Esophagus squamous epithelium (tissue), 5 donors: ENCODE measurements around the gene CEP170. TPM values are rescaled to one million over a fixed set of nuclear protein-coding genes. Genes with fewer than 3 reads are reported as not detected.
"Not testable (repeated sequence)": the region's sequence is repeated elsewhere in the genome, so short reads cannot be mapped to it uniquely, and the experiment has no call there.

ENCODE experiments used
- DNase-seq: peaks from one replicate; lab custom pipeline; 2025; lab: John Stamatoyannopoulos, UW
- H3K27ac ChIP-seq, 4 donors: fragments of 200-600 bp; sonication (generic); one replicate each; pipeline ENCODE4 v1.5.1; 2016 to 2019; ENCODE audit warnings: mild to moderate bottlenecking in 1 of 4
- H3K27me3 ChIP-seq, 4 donors: fragments of 200-600 bp; sonication (generic); 1 replicate in 3 of 4; 2 replicates in 1 of 4; pipeline versions ENCODE4 v1.5.1 to v1.6.0; 2017 to 2021; ENCODE audit warnings: antibody characterized with exemption in 1 of 4
- H3K36me3 ChIP-seq, 3 donors: fragments of 200-600 bp; sonication (generic); one replicate each; pipeline ENCODE4 v1.5.1; 2016 to 2019
- H3K4me1 ChIP-seq, 3 donors: fragments of 200-600 bp; sonication (generic); one replicate each; pipeline ENCODE4 v1.5.1; 2017 to 2019
- H3K4me3 ChIP-seq, 4 donors: fragments of 200-600 bp; sonication (generic); 1 replicate in 3 of 4; 2 replicates in 1 of 4; pipeline ENCODE4 v1.5.1; 2016 to 2019; ENCODE audit warnings: mild to moderate bottlenecking in 2 of 4, moderate library complexity in 1 of 4
- H3K9me3 ChIP-seq, 3 donors: fragments of 200-600 bp; sonication (generic); one replicate each; pipeline ENCODE4 v1.5.1; 2016 to 2019
- POLR2A ChIP-seq, 4 donors: fragments of 450-650 bp; IDR thresholded peaks; one replicate each; pipeline ENCODE4 v1.6.1; 2017; ENCODE audit warnings: antibody characterized with exemption in 4 of 4, mild to moderate bottlenecking in 4 of 4, moderate library complexity in 3 of 4
- WGBS, 2 donors: methylation state at CpG; one replicate each; pipeline ENCODE4 v1.1.5; 2018; 5-methylcytosine and 5-hydroxymethylcytosine counted together
- intact Hi-C: fragments of 100-400 bp; cut with DNase I; formaldehyde crosslinking; loops from one replicate; pipeline ENCODE4 v1.15.0; 2022
- total RNA-seq, 4 donors: library from RNA; depleted of rRNA; stranded (reverse); fragments of >200 nt; gene quantifications; one replicate each; pipeline ENCODE4 v1.1.0, GENCODE V29; 2016
- TF ChIP-seq, protein P1 (sequence below), 6 experiments: fragments of 450-650 bp in 4 of 6; fragments of 200-600 bp in 2 of 6; sonication (generic) in 2 of 6; IDR thresholded peaks; one replicate each; pipeline ENCODE4 v1.5.1; 2016 to 2019; ENCODE audit warnings: antibody characterized with exemption in 6 of 6, mild to moderate bottlenecking in 4 of 6, moderate library complexity in 4 of 6
- donor health status: DM: yes; HTN: yes; CAD: no.

The CEP170 gene
- total RNA-seq, 4 donors from 2014 or later = 10.4 to 19.5 (median 11.4) TPM

DNA sequence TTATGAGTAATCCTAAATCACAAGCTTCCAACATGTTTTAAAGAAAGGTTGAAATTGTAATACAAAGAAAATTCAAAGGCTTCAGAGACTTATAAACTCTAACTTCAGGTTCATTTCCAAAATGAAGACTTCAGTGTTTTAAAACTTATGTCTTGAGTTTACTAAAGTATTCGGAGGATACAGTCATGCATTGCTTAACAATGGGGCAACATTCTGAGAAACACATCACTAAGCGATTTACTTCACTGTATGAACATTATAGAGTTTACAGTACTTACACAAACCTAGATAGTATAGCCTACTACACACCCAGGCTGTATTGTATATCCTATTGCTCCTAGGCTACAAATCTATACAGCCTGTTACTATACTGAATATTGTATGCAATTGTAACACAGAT, 38.3 kb downstream of the CEP170 start:
- DNase-seq = no peak
- peaks cover 0 to 5% (median 0%) of the 10 kb centered on the region in 3 donors for H3K4me1 ChIP-seq
- TF ChIP-seq POLR2A (IDR thresholded peaks at IDR 0.05) = no peak
- TF ChIP-seq, protein P1, sequence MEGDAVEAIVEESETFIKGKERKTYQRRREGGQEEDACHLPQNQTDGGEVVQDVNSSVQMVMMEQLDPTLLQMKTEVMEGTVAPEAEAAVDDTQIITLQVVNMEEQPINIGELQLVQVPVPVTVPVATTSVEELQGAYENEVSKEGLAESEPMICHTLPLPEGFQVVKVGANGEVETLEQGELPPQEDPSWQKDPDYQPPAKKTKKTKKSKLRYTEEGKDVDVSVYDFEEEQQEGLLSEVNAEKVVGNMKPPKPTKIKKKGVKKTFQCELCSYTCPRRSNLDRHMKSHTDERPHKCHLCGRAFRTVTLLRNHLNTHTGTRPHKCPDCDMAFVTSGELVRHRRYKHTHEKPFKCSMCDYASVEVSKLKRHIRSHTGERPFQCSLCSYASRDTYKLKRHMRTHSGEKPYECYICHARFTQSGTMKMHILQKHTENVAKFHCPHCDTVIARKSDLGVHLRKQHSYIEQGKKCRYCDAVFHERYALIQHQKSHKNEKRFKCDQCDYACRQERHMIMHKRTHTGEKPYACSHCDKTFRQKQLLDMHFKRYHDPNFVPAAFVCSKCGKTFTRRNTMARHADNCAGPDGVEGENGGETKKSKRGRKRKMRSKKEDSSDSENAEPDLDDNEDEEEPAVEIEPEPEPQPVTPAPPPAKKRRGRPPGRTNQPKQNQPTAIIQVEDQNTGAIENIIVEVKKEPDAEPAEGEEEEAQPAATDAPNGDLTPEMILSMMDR (IDR thresholded peaks at IDR 0.05) = no peak
- intact Hi-C loops = no loop called here
- 86 to 91% methylated on average over 2 of the region's 2 CpGs for WGBS, 2 donors
- no peak overlapping the region for H3K27ac ChIP-seq
- peaks cover 0 to 31% (median 3%) of the 10 kb centered on the region in 3 donors for H3K36me3 ChIP-seq
- no peaks in the 10 kb centered on the region for H3K27me3 ChIP-seq
- H3K4me3 ChIP-seq = no peak overlapping the region
- no peaks in the 10 kb centered on the region for H3K9me3 ChIP-seq

DNA sequence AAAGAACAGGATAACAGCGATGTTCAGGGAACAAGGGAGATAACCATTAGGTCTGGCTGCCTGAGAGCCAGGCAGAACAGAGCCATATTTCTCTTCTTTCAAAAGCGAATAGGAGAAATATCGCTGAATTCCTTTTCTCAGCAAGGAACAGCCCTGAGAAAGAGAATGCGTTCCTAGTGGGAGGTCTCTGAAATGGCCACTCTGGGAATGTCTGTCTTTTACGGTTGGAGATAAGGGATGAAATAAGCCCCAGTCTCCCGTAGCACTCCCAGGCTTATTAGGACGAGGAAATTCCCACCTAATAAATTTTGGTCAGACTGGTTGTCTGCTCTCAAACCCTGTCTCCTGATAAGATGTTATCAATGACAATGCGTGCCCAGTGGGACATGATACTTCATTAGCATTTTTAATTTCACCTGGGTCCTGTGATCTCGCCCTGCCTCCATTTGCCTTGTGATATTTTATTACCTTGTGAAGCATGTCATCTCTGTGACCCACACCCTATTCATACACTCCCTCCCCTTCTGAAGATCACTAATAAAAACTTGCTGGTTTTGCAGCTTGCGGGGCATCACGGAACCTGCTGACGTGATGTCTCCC, 39.7 kb downstream of the CEP170 start:
- intact Hi-C loops, H3K9me3 ChIP-seq, DNase-seq, H3K27me3 ChIP-seq, H3K4me3 ChIP-seq, H3K27ac ChIP-seq, H3K4me1 ChIP-seq: not testable (repeated sequence)
- 84 to 93% methylated on average over 12 of the region's 12 CpGs for WGBS, 2 donors
- H3K36me3 ChIP-seq = peaks cover 0 to 17% (median 0%) of the 10 kb centered on the region in 3 donors

DNA sequence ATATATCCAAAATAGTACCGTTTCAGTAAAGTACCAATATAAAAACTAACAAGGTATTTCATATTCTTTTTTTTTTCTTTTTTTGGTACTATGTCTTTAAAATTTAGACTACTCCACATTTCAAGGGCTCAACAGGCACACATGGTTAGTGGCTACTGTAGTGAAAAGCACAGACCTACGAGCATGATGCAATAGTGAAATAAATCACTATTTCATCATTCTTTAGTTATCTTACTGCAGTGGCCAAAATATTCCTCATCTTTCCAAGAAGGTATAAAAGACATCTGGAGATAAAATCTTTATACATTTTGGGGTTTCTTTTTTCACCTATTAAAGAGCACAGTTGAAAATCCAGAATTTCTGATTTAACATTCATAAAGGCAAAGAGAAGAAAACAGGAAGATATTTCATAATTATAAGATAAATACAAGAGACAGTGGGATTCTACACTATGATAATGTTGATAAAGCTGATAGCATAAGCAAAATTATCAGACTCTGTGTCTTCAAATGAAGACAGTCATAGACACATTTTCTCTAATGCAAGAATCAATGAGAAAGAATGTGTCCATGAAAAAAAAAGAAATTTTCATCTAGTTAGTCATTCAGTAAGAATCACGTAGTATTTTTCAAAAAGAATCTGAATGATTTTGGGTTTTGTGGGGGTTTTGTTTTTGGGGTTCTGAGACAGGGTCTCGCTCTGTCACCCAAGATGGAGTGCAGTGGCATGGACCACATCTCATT, 41.9 kb downstream of the CEP170 start:
- Histone ChIP-seq H3K27ac (no peak overlapping the region), H3K4me3 (no peak overlapping the region), H3K36me3 (peaks cover 0 to 2% (median 0%) of the 10 kb centered on the region in 3 donors), H3K9me3 (no peaks in the 10 kb centered on the region), H3K4me1 (peaks cover 0 to 5% (median 0%) of the 10 kb centered on the region in 3 donors), H3K27me3 (no peaks in the 10 kb centered on the region)
- no peak for DNase-seq
- TF ChIP-seq, protein P1 (IDR thresholded peaks at IDR 0.05) = no peak
- TF ChIP-seq POLR2A (IDR thresholded peaks at IDR 0.05) = no peak
- WGBS, 2 donors = 68 to 70% methylated on average over 4 of the region's 4 CpGs
- intact Hi-C loops = no loop called here

DNA sequence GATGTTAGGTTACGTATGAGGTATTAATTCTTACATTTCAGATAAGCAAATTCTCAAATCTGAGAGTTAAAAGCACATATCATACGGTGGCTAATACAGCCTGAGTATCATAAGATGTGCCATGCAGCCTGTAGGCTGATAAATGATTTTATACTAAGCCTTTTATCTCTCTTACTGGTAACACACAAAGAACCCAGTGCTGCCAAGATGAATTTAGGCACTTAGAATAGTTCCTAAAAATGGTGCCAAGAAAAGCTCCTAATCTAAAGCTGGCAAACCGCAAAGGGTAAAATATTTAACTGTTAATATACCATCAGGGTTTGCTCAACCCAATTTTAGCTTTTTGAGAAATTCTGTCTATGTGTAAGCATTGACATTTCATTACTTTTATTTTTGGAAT, 43.1 kb downstream of the CEP170 start:
- H3K27ac ChIP-seq, H3K36me3 ChIP-seq, intact Hi-C loops, H3K27me3 ChIP-seq, H3K9me3 ChIP-seq, H3K4me3 ChIP-seq, DNase-seq, H3K4me1 ChIP-seq: not testable (repeated sequence)
- 29 to 47% methylated on average over 3 of the region's 3 CpGs for WGBS, 2 donors

DNA sequence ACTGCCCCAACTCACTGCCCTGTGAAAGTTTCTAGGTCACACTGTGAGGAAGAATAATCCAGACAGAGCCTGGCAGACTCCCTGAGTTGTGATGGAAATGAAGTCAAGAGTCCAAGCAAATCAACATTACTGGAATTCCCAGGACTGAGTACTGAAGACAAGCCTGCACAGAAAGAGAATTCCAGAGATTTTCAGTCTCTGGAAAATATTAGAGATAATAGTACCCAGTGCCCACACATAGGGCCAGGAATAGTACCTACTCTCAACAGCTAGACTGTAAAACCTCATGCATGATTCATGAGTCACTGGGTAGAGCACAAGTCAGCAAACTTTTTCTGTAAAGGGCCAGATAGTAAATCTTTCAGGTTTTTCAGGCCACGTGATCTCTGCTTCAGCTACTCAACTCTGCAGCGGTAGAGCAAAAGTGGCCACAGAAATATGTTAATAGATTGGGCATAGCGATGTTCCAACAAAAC, 50.0 kb downstream of the CEP170 start:
- intact Hi-C loops, H3K27me3 ChIP-seq, H3K4me3 ChIP-seq, DNase-seq, H3K9me3 ChIP-seq, H3K27ac ChIP-seq, H3K4me1 ChIP-seq, H3K36me3 ChIP-seq: not testable (repeated sequence)
- WGBS, 2 donors = 81 to 86% methylated on average over 3 of the region's 3 CpGs

DNA sequence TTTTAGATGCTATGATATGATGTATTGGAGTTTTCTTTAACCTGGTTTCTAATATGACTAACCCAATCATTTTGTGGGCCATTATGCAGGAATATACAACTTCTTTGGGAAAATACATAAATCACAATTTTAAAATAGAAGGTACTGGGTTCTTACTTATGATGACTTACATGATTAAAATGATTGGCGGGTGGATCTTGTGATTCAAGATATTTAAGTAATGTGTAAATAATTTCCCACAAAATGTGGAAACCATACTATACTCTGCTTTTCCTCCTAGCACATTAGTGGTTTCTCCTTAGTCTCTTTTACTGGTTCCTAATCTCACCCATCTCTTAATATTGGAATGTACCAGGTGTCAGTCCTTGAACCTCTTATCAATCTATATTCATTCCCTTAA, 50.7 kb downstream of the CEP170 start:
- H3K27me3 ChIP-seq, H3K36me3 ChIP-seq, H3K27ac ChIP-seq, H3K4me3 ChIP-seq, H3K4me1 ChIP-seq, DNase-seq, intact Hi-C loops, H3K9me3 ChIP-seq: not testable (repeated sequence)
- 91 to 100% methylated on average over 1 of the region's 1 CpG for WGBS, 2 donors

DNA sequence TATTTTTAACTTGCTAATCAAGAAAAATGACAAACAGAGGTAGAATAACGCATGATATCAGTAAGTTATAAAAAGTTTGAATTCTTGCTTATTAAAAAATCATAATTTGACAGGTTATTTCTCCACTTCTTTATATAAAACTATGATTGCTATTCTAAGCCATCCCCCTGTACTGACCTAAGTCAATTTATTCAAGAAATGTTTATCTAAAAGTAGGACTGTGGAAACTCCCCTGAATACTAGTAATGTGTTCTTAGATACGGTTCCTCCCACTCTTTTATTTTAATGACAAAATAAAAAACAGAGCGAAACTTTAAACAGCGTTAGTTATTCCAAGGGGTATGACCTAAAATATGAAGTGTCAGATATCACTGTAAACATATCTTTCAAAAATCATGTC, 51.9 kb downstream of the CEP170 start:
- DNase-seq, H3K27ac ChIP-seq, H3K4me1 ChIP-seq, H3K4me3 ChIP-seq, H3K27me3 ChIP-seq, H3K9me3 ChIP-seq, intact Hi-C loops, H3K36me3 ChIP-seq: not testable (repeated sequence)
- WGBS, 2 donors = 66 to 84% methylated on average over 4 of the region's 4 CpGs

DNA sequence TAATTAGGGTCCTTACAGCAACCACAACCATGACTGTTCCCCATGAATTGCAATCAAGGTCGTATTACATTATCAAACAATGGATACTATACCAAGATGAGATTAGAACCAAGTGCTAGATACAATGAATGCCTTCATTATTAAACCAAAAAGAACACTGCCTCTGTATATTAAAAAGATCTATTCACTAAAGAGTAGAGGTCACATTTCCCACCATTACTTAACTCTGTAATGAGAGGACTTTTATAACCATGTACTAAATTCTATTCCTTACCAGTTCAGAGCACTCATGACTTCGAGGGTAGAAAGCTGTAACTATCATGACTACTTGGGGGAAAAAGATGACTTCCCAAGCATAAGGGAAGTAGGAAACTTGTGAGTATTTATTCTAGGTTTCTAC, 53.8 kb downstream of the CEP170 start:
- peaks cover 0 to 18% (median 0%) of the 10 kb centered on the region in 3 donors for H3K36me3 ChIP-seq
- H3K4me1 ChIP-seq, H3K4me3 ChIP-seq, H3K27me3 ChIP-seq, H3K9me3 ChIP-seq, H3K27ac ChIP-seq, intact Hi-C loops, DNase-seq: not testable (repeated sequence)
- WGBS, 2 donors = 78 to 88% methylated on average over 2 of the region's 2 CpGs

DNA sequence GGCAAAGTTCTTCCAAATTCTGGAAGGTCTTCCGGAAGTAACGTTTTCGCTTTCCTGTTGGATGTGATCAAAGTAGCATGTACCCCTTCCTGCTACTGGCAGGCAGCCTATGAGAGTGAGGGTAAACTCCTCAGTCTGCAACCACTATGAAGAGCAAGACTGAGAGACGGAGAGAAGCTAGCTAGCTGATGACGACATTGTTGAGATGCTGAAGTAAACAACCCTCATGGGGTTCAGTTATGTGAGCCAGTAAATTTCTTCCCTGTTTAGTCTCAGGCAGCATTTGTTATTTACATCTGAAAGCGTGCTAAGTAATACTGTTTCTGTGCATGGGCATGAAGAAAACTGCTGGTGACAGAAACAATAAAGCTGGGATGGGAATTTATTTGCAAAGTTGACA, 57.6 kb downstream of the CEP170 start:
- intact Hi-C loops, H3K9me3 ChIP-seq, DNase-seq, H3K4me1 ChIP-seq, H3K27ac ChIP-seq, H3K4me3 ChIP-seq, H3K27me3 ChIP-seq: not testable (repeated sequence)
- H3K36me3 ChIP-seq = peaks cover 0 to 20% (median 0%) of the 10 kb centered on the region in 3 donors
- 86 to 100% methylated on average over 1 to 6 of the region's 6 CpGs for WGBS, 2 donors

DNA sequence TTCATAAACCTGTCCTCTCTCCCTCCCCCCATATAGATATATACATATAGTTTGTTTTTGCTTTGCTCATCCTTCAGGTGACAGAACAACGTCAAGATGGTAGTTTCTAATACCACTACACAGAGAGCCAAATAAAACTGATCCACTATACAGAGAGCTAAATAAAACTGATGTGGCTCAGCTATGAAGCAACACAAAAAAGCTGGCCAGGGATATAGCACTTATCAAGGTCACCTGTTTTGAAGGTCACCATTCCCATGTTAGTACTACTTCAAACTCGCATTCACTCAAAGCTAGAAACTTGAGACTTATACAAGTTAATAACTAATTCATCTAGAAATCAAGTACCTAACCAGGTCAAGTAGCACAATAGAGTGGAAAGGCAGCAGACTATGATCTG, 61.8 kb downstream of the CEP170 start:
- H3K27me3 ChIP-seq, H3K4me3 ChIP-seq, H3K27ac ChIP-seq, H3K9me3 ChIP-seq, intact Hi-C loops, H3K4me1 ChIP-seq, DNase-seq: not testable (repeated sequence)
- peaks cover 0 to 31% (median 0%) of the 10 kb centered on the region in 3 donors for H3K36me3 ChIP-seq
- WGBS, 2 donors = 86 to 100% methylated on average over 2 of the region's 2 CpGs
